K562 (cell line): ENCODE results near the gene WNT3. TPM values are rescaled to one million over a fixed set of nuclear protein-coding genes. Genes with fewer than 3 reads are reported as not detected.

Experiments
- ATAC-seq: fragments of 200-7000 bp; cut with Tn5 transposase; 3 replicates; pipeline ENCODE4 v1.9.1; 2020; ENCODE audit warnings: moderate library complexity
- BruUV-seq: library from RNA; stranded (reverse); fragments of 400-500 nt; replicated peaks from 2 replicates; lab custom pipeline; 2021; lab: Mats Ljungman, UMichigan
- CTCF ChIA-PET: fragments of 300-600 bp; formaldehyde crosslinking; extraction: SDS; loops from one replicate; lab custom pipeline; 2021; ENCODE audit warnings: low intra/inter-chr PET ratio; lab: Yijun Ruan, JAX
- POLR2A ChIA-PET: fragments of 300-600, 350-650 bp; sonication (Branson Sonifier 250); formaldehyde crosslinking; extraction: SDS; loops from one replicate; lab custom pipeline; 2021; ENCODE audit warnings: antibody characterized with exemption, inconsistent platforms; lab: Yijun Ruan, JAX
- DNase-seq, 4 experiments: peaks; one replicate each; pipeline versions ENCODE4 v3.0.0 to v3.0.0-alpha.2; 2011 to 2018; ENCODE audit warnings: low spot score in 3 of 4, mixed read lengths in 3 of 4; ENCODE audit errors: extremely low read depth in 1 of 4
- FAIRE-seq: peaks from 2 replicates; lab custom pipeline; 2011; peaks lifted over from hg19 to GRCh38; lab: Jason Lieb, UNC
- H2AFZ ChIP-seq: 2 replicates; pipeline ENCODE4 v1.6.0; 2011; ENCODE audit warnings: low read depth, low read length, control low read depth, inconsistent platforms
- H3K27ac ChIP-seq: fragments of 200-600 bp; 3 replicates; pipeline ENCODE4 v1.8.0; 2011; ENCODE audit warnings: low read depth, mild to moderate bottlenecking, control low read depth, inconsistent platforms, low read length, moderate library complexity, mixed read lengths; ENCODE audit errors: extremely low read depth
- H3K27me3 ChIP-seq, 2 experiments: fragments of 300-600 bp in 1 of 2; 2 replicates in 1 of 2; 3 replicates in 1 of 2; pipeline versions ENCODE4 v1.6.0 to v1.8.0; 2011; ENCODE audit warnings: inconsistent platforms in 2 of 2, low read length in 2 of 2, mild to moderate bottlenecking in 1 of 2, mixed read lengths in 1 of 2, moderate library complexity in 1 of 2; ENCODE audit not compliant: control insufficient read depth in 2 of 2, insufficient read depth in 2 of 2
- H3K36me3 ChIP-seq: fragments of 300-600 bp; 3 replicates; pipeline ENCODE4 v1.8.0; 2011; ENCODE audit warnings: mild to moderate bottlenecking, low read length, inconsistent platforms; ENCODE audit not compliant: control insufficient read depth, insufficient read depth
- H3K4me1 ChIP-seq, 2 experiments: fragments of 200-600 bp in 1 of 2; replicated peaks in 1 of 2; 2 replicates in 1 of 2; 3 replicates in 1 of 2; pipeline versions ENCODE4 v1.5.1 to v1.8.0; 2011; ENCODE audit warnings: inconsistent platforms in 2 of 2, low read length in 2 of 2, mild to moderate bottlenecking in 1 of 2, mixed read lengths in 1 of 2, moderate library complexity in 1 of 2; ENCODE audit not compliant: control insufficient read depth in 2 of 2, insufficient read depth in 2 of 2
- H3K4me2 ChIP-seq: 2 replicates; pipeline ENCODE4 v1.6.1; 2011; ENCODE audit warnings: low read length, control low read depth, inconsistent platforms, mixed read lengths; ENCODE audit not compliant: insufficient read depth
- H3K4me3 ChIP-seq: fragments of 200-600 bp; sonication (generic), shearing (Covaris generic); 2 replicates; pipeline ENCODE4 v1.5.1; 2016; ENCODE audit warnings: control low read depth, inconsistent platforms
- H3K79me2 ChIP-seq: fragments of 200-600 bp; 3 replicates; pipeline ENCODE4 v1.8.0; 2011; ENCODE audit warnings: low read length, inconsistent platforms; ENCODE audit not compliant: control insufficient read depth, insufficient read depth
- H3K9ac ChIP-seq, 2 experiments: 2 replicates each; pipeline versions ENCODE4 v1.6.0 to v1.6.1; 2011; ENCODE audit warnings: low read depth in 2 of 2, low read length in 2 of 2, control low read depth in 1 of 2, inconsistent platforms in 1 of 2, mild to moderate bottlenecking in 1 of 2, mixed read lengths in 1 of 2; ENCODE audit not compliant: insufficient read depth in 1 of 2
- H3K9me1 ChIP-seq: one replicate; pipeline ENCODE4 v1.6.0; 2011; ENCODE audit warnings: inconsistent platforms, mild to moderate bottlenecking, low read length, moderate library complexity; ENCODE audit not compliant: control insufficient read depth, insufficient read depth
- H3K9me3 ChIP-seq: replicated peaks from 2 replicates; pipeline ENCODE4 v1.5.1; 2011; ENCODE audit warnings: low read depth, low read length, inconsistent platforms; ENCODE audit not compliant: control insufficient read depth, insufficient read depth
- H4K20me1 ChIP-seq: replicated peaks from 2 replicates; pipeline ENCODE4 v1.6.1; 2011; ENCODE audit warnings: low read length, inconsistent platforms, mixed read lengths; ENCODE audit not compliant: control insufficient read depth, insufficient read depth
- BRD9 ChIP-seq: fragments of 450-650 bp; IDR thresholded peaks from 2 replicates; pipeline ENCODE4 v1.6.1; 2018; ENCODE audit warnings: low read depth; ENCODE audit not compliant: partially characterized antibody
- GTF2A2 ChIP-seq: IDR thresholded peaks from 2 replicates; pipeline ENCODE4 v1.6.1; 2016; ENCODE audit warnings: mild to moderate bottlenecking, missing genetic modification characterization, missing compliant biosample characterization
- NEUROD1 ChIP-seq: fragments of 150-350 bp; IDR thresholded peaks from 2 replicates; pipeline ENCODE4 v1.6.1; 2014; ENCODE audit warnings: borderline replicate concordance, low read length, low read depth; ENCODE audit not compliant: partially characterized antibody
- NFYB ChIP-seq: IDR thresholded peaks from 2 replicates; pipeline ENCODE4 v1.6.1; 2011; ENCODE audit warnings: mild to moderate bottlenecking, moderate library complexity; ENCODE audit not compliant: insufficient read length; ENCODE audit errors: extremely low read depth
- OTX1 ChIP-seq: fragments of 450-650 bp; formaldehyde crosslinking; IDR thresholded peaks from 2 replicates; pipeline ENCODE4 v1.4.0; 2022; ENCODE audit warnings: mild to moderate bottlenecking
- RBM15 ChIP-seq: fragments of 200-400 bp; formaldehyde crosslinking; IDR thresholded peaks from 2 replicates; pipeline ENCODE4 v1.6.1; 2018; ENCODE audit warnings: mild to moderate bottlenecking, low read length, moderate library complexity; ENCODE audit not compliant: insufficient read depth
- SREBF2 ChIP-seq: sonication (generic); formaldehyde crosslinking; IDR thresholded peaks from 2 replicates; pipeline ENCODE4 v1.4.0; 2020; ENCODE audit warnings: mild to moderate bottlenecking, missing genetic modification reagents
- ZNF133 ChIP-seq: fragments of 250-450 bp; sonication (Bioruptor Pico); IDR thresholded peaks from 2 replicates; pipeline ENCODE4 v1.4.0; 2020; ENCODE audit warnings: mild to moderate bottlenecking
- ZNF232 ChIP-seq: sonication (generic); formaldehyde crosslinking; IDR thresholded peaks from 2 replicates; pipeline ENCODE4 v1.8.0; 2022; ENCODE audit warnings: mild to moderate bottlenecking, missing genetic modification reagents
- WGBS: fragments of 100-300 bp; shearing (Covaris generic); methylation state at CpG from one replicate; pipeline ENCODE4 v1.1.6; 2016; ENCODE audit warnings: low coverage, mixed read lengths; ENCODE audit not compliant: insufficient coverage; ENCODE audit errors: missing lambda C conversion rate; 5-methylcytosine and 5-hydroxymethylcytosine counted together
- in situ Hi-C: fragments of 300-500 bp; cut with MboI; formaldehyde crosslinking; loops from 4 replicates; pipeline ENCODE4 v1.15.0; 2018; ENCODE audit warnings: inconsistent platforms, mixed read lengths
- intact Hi-C: fragments of 100-400 bp; cut with micrococcal nuclease; formaldehyde crosslinking; loops from 2 replicates; pipeline ENCODE4 v1.14.2; 2022
- polyA plus RNA-seq, 8 experiments: library from polyadenylated mRNA; depleted of rRNA in 4 of 8; stranded (reverse) in 5 of 8; unstranded in 3 of 8; fragments of >200 nt; fragmentation: Nextera tagmentation in 2 of 8; fragmentation: Illumina TruSeq in 1 of 8; extraction: Ambion mirVana in 2 of 8; extraction: Trizol in 1 of 8; gene quantifications; 2 replicates each; pipeline versions ENCODE4 v1.2.1 to v1.2.3, GENCODE V29; 2011 to 2014; ENCODE audit warnings: inconsistent platforms in 1 of 8, missing spikeins in 1 of 8
- total RNA-seq, 7 experiments: library from RNA; depleted of rRNA in 6 of 7; stranded (reverse); fragments of >200 nt in 6 of 7; fragmentation: Illumina TruSeq in 2 of 7; extraction: Trizol in 2 of 7; gene quantifications; 2 replicates each; pipeline versions ENCODE4 v1.2.1 to v1.2.3, GENCODE V29; 2011 to 2021; ENCODE audit warnings: low replicate concordance in 1 of 7
- TF ChIP-seq, protein P1 (sequence below): sonication (generic); formaldehyde crosslinking; IDR thresholded peaks from 2 replicates; pipeline ENCODE4 v1.8.0; 2023; ENCODE audit warnings: mild to moderate bottlenecking, missing genetic modification reagents
- TF ChIP-seq, protein P2 (sequence below): fragments of 450-650 bp; formaldehyde crosslinking; IDR thresholded peaks from 2 replicates; pipeline ENCODE4 v1.4.0; 2020; ENCODE audit warnings: mild to moderate bottlenecking, moderate library complexity
- TF ChIP-seq, protein P3 (sequence below): fragments of 250-450 bp; sonication (Bioruptor Pico); IDR thresholded peaks from 2 replicates; pipeline ENCODE4 v1.8.0; 2021; ENCODE audit warnings: mild to moderate bottlenecking, moderate library complexity
- TF ChIP-seq, protein P4 (sequence below): sonication (generic); formaldehyde crosslinking; IDR thresholded peaks from 2 replicates; pipeline ENCODE4 v1.8.1; 2023; ENCODE audit warnings: mild to moderate bottlenecking, missing genetic modification reagents

Gene WNT3
- total and polyA plus RNA-seq, 9 of the 15 experiments (the other 6 are each of a cell fraction or from before 2014, with no cell fraction given) = 1.5 to 6.1 (median 3.3) TPM

DNA sequence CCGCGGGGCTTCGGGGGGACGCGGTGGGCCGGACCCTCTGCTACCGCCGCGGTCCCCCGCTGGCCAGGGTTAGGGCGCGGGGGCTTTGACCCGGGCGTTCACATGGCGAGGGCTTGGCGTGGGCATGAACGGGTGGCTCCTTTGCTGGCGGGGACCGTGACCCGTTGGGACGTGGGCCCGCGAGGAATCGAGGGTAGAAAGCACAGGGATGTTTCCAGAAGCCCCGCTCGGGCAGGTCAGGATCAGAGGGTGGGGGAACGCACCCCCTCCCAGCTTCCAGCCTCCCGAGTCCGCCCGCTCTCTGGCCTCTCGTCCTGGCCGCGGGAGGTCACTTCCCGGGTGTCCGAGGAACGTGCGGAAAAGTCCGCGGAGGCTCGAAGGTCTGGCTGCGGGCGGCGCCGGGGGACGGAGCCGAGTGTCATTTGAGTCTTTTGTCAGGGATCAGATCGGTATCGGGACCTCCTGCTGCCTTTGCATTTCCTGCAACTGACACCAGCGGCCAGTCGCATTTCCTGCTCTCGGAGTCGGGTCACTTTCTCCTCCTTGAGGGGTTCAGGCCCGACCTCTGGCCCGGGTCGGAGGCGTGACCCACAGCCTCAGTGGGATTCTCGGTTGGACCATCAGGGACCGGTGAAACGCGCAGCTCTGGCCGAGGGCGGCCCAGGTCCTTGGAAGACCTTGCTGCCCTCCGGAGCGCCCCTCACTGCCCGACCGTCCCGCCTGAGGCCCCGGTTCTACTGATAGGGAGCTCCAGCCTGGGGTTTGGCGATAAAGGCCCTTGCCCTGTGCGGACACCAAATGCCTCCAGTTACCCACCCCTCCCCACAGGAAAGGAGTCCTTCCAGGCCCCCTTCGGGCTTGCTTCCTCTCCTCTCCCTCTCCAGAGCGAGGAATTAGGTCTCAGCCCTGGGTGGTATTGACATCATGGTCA is 702 bp upstream of the WNT3 start:
- WGBS = 8% methylated on average over 58 of the region's 72 CpGs
- no peaks in the 10 kb centered on the region; the same call in 1 of the 2 replicates for H4K20me1 ChIP-seq
- H3K36me3 ChIP-seq = no peaks in the 10 kb centered on the region
- ChIA-PET CTCF (no interaction called here), POLR2A (interaction anchor here (0.6 to 1.1 kb wide), 4 partner anchors 8 to 86 kb away, joined by 3 read pairs; no protein-coding TSS in a partner anchor)
- no peaks in the 10 kb centered on the region for H3K9me3 ChIP-seq
- in situ Hi-C loops = loop anchor here (25.0 kb wide), 1 partner anchor 1232 kb away; no protein-coding TSS in a partner anchor
- H3K79me2 ChIP-seq = no peaks in the 10 kb centered on the region
- peak overlapping the region; percentile 96 for H2AFZ ChIP-seq
- FAIRE-seq (peak; percentile 88), DNase-seq (peak; percentile 82 to 89 (median 84)), ATAC-seq (peak; percentile 74)
- peak overlapping the region; percentile 26 for H3K4me3 ChIP-seq
- no peaks in the 10 kb centered on the region for H3K27me3 ChIP-seq
- H3K9me1 ChIP-seq = no peaks in the 10 kb centered on the region
- H3K27ac ChIP-seq = peak overlapping the region; percentile 78
- BruUV-seq = no TSS peak
- intact Hi-C loops = no loop called here
- H3K9ac ChIP-seq = peak overlapping the region; percentile 63 to 88
- peak overlapping the region; percentile 78 for H3K4me2 ChIP-seq
- peaks cover 26 to 69% of the 10 kb centered on the region in 2 experiments; a peak in 4 of 5 replicates for H3K4me1 ChIP-seq
- TF ChIP-seq RBM15 (no peak), BRD9 (peak; percentile 47), ZNF133 (CRISPR knock-in tag) (no peak), OTX1 (no peak), NEUROD1 (no peak), NFYB (no peak), ZNF232 (CRISPR knock-in tag) (no peak), SREBF2 (CRISPR knock-in tag) (no peak), GTF2A2 (tag) (no peak)
- TF ChIP-seq, protein P1, sequence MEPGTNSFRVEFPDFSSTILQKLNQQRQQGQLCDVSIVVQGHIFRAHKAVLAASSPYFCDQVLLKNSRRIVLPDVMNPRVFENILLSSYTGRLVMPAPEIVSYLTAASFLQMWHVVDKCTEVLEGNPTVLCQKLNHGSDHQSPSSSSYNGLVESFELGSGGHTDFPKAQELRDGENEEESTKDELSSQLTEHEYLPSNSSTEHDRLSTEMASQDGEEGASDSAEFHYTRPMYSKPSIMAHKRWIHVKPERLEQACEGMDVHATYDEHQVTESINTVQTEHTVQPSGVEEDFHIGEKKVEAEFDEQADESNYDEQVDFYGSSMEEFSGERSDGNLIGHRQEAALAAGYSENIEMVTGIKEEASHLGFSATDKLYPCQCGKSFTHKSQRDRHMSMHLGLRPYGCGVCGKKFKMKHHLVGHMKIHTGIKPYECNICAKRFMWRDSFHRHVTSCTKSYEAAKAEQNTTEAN (CRISPR knock-in tag) = no peak
- TF ChIP-seq, protein P2, sequence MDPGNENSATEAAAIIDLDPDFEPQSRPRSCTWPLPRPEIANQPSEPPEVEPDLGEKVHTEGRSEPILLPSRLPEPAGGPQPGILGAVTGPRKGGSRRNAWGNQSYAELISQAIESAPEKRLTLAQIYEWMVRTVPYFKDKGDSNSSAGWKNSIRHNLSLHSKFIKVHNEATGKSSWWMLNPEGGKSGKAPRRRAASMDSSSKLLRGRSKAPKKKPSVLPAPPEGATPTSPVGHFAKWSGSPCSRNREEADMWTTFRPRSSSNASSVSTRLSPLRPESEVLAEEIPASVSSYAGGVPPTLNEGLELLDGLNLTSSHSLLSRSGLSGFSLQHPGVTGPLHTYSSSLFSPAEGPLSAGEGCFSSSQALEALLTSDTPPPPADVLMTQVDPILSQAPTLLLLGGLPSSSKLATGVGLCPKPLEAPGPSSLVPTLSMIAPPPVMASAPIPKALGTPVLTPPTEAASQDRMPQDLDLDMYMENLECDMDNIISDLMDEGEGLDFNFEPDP (CRISPR knock-in tag) = no peak
- TF ChIP-seq, protein P3, sequence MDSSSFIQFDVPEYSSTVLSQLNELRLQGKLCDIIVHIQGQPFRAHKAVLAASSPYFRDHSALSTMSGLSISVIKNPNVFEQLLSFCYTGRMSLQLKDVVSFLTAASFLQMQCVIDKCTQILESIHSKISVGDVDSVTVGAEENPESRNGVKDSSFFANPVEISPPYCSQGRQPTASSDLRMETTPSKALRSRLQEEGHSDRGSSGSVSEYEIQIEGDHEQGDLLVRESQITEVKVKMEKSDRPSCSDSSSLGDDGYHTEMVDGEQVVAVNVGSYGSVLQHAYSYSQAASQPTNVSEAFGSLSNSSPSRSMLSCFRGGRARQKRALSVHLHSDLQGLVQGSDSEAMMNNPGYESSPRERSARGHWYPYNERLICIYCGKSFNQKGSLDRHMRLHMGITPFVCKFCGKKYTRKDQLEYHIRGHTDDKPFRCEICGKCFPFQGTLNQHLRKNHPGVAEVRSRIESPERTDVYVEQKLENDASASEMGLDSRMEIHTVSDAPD = no peak
- TF ChIP-seq, protein P4, sequence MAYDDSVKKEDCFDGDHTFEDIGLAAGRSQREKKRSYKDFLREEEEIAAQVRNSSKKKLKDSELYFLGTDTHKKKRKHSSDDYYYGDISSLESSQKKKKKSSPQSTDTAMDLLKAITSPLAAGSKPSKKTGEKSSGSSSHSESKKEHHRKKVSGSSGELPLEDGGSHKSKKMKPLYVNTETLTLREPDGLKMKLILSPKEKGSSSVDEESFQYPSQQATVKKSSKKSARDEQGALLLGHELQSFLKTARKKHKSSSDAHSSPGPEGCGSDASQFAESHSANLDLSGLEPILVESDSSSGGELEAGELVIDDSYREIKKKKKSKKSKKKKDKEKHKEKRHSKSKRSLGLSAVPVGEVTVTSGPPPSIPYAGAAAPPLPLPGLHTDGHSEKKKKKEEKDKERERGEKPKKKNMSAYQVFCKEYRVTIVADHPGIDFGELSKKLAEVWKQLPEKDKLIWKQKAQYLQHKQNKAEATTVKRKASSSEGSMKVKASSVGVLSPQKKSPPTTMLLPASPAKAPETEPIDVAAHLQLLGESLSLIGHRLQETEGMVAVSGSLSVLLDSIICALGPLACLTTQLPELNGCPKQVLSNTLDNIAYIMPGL = peak; percentile 48; the same call in 1 of the 2 replicates
